Lower leg skin (tissue), 3 donors: ENCODE data around the gene RASSF9.

Source experiments
- CTCF ChIP-seq, 3 donors: fragments of 450-650 bp; IDR thresholded peaks; one replicate each; pipeline ENCODE4 v1.5.1; 2016; ENCODE audit warnings: antibody characterized with exemption in 3 of 3, mild to moderate bottlenecking in 3 of 3, moderate library complexity in 2 of 3
- POLR2A ChIP-seq, 2 donors: fragments of 450-650 bp; IDR thresholded peaks; one replicate each; pipeline ENCODE4 v1.6.1; 2016 to 2017; ENCODE audit warnings: antibody characterized with exemption in 2 of 2, mild to moderate bottlenecking in 1 of 2, moderate library complexity in 1 of 2

- TF ChIP-seq CTCF (IDR thresholded peaks at IDR 0.05), result no peak
- no peak for TF ChIP-seq POLR2A (IDR thresholded peaks at IDR 0.05)
These were observed 10.5 kb downstream of the RASSF9 start for GRCh38 chr12:85825746-85826145.
